PC-9 (cell line): ENCODE data around the gene KRTAP5-5. TPM values are rescaled to one million over a fixed set of nuclear protein-coding genes. Genes with fewer than 3 reads are reported as not detected.
"Not testable (repeated sequence)": the region's sequence is repeated elsewhere in the genome, so short reads cannot be mapped to it uniquely, and the experiment has no call there.

Source experiments
- BruUV-seq: library from RNA; stranded (reverse); fragments of 400-500 nt; replicated peaks from 2 replicates; lab custom pipeline; 2021; lab: Mats Ljungman, UMichigan
- CTCF ChIA-PET: fragments of 300-600 bp; sonication (Branson Sonifier 250); formaldehyde crosslinking; loops from one replicate; lab custom pipeline; 2022; ENCODE audit warnings: antibody characterized with exemption; lab: Charles Lee
- POLR2A ChIA-PET: fragments of 300-600 bp; sonication (Branson Sonifier 250); formaldehyde crosslinking; loops from one replicate; lab custom pipeline; 2022; ENCODE audit warnings: antibody characterized with exemption; ENCODE audit not compliant: unreplicated experiment; lab: Charles Lee
- DNase-seq, 2 experiments: peaks; one replicate each; pipeline versions ENCODE4 v3.0.0 to v3.0.0-alpha.2; 2015 to 2022; ENCODE audit warnings: mixed read lengths in 1 of 2
- H2AFZ ChIP-seq: fragments of 200-600 bp; sonication (generic); 2 replicates; pipeline ENCODE4 v1.8.1; 2017; ENCODE audit warnings: antibody characterized with exemption
- H3F3A ChIP-seq: fragments of 200-600 bp; sonication (generic); 2 replicates; pipeline ENCODE4 v1.8.1; 2017; ENCODE audit warnings: antibody characterized with exemption, mild to moderate bottlenecking, low read depth; ENCODE audit not compliant: insufficient read depth
- H3K27ac ChIP-seq: fragments of 200-600 bp; sonication (generic); 2 replicates; pipeline ENCODE4 v1.6.1; 2016; ENCODE audit warnings: mixed run types
- H3K27me3 ChIP-seq: fragments of 200-600 bp; sonication (generic); 2 replicates; pipeline ENCODE4 v1.6.1; 2016; ENCODE audit warnings: low read depth, mixed run types; ENCODE audit not compliant: insufficient read depth
- H3K36me3 ChIP-seq: fragments of 200-600 bp; sonication (generic); 2 replicates; pipeline ENCODE4 v1.6.1; 2016; ENCODE audit warnings: low read depth, mixed run types
- H3K4me1 ChIP-seq: fragments of 200-600 bp; sonication (generic); replicated peaks from 2 replicates; pipeline ENCODE4 v1.6.1; 2016; ENCODE audit warnings: mixed run types; ENCODE audit not compliant: insufficient read depth
- H3K4me2 ChIP-seq: fragments of 200-600 bp; sonication (generic); 2 replicates; pipeline ENCODE4 v1.6.1; 2017; ENCODE audit warnings: mixed run types
- H3K4me3 ChIP-seq: fragments of 200-600 bp; sonication (generic); 2 replicates; pipeline ENCODE4 v1.6.1; 2016; ENCODE audit warnings: mixed run types
- H3K79me2 ChIP-seq: fragments of 200-600 bp; sonication (generic); 2 replicates; pipeline ENCODE4 v1.6.1; 2017; ENCODE audit warnings: low read depth, mixed run types
- H3K9me2 ChIP-seq: fragments of 200-600 bp; sonication (generic); 2 replicates; pipeline ENCODE4 v1.8.1; 2017; ENCODE audit warnings: mild to moderate bottlenecking; ENCODE audit not compliant: insufficient read depth
- H3K9me3 ChIP-seq: fragments of 200-600 bp; sonication (generic); 2 replicates; pipeline ENCODE4 v1.8.1; 2016; ENCODE audit warnings: low read depth; ENCODE audit not compliant: insufficient read depth
- H4K20me1 ChIP-seq: fragments of 200-600 bp; sonication (generic); 2 replicates; pipeline ENCODE4 v1.8.1; 2017; ENCODE audit not compliant: insufficient read depth
- CTCF ChIP-seq: fragments of 200-600 bp; sonication (generic); conservative IDR thresholded peaks from 2 replicates; pipeline ENCODE4 v1.6.1; 2017; ENCODE audit warnings: mixed run types, antibody characterized with exemption, mild to moderate bottlenecking, moderate library complexity
- EZH2 ChIP-seq: fragments of 200-600 bp; sonication (generic); IDR thresholded peaks from 2 replicates; pipeline ENCODE4 v1.8.0; 2017; ENCODE audit warnings: antibody characterized with exemption, low read depth
- intact Hi-C: fragments of 100-400 bp; cut with micrococcal nuclease; formaldehyde crosslinking; loops from one replicate; pipeline ENCODE4 v1.10.0; 2022; ENCODE audit not compliant: unreplicated experiment
- total RNA-seq: library from RNA; stranded (reverse); gene quantifications from 2 replicates; pipeline ENCODE4 v1.2.3, GENCODE V29; 2021

Gene KRTAP5-5
- total RNA-seq, 1 experiment from 2014 or later: not detected

- POLR2A ChIA-PET: no interaction called here
- no peaks in the 10 kb centered on the region for H3K9me2 ChIP-seq
These were observed 25.9 kb upstream of the KRTAP5-5 start for GRCh38 chr11:1603629-1604028.

GRCh38 chr11:1604181-1604580 lies 25.4 kb upstream of the KRTAP5-5 start:
- Histone ChIP-seq H3K4me3 (no peak overlapping the region), H3K9me3 (no peaks in the 10 kb centered on the region), H3K4me1 (no peaks in the 10 kb centered on the region), H3K27me3 (peaks cover 48% of the 10 kb centered on the region), H2AFZ (no peak overlapping the region), H3K27ac (no peak overlapping the region), H4K20me1 (no peaks in the 10 kb centered on the region), H3F3A (no peaks in the 10 kb centered on the region), H3K36me3 (no peaks in the 10 kb centered on the region), H3K4me2 (no peak overlapping the region), H3K79me2 (no peaks in the 10 kb centered on the region), H3K9me2 (no peaks in the 10 kb centered on the region)
- intact Hi-C loops: no loop called here
- no TSS peak for BruUV-seq
- TF ChIP-seq EZH2 (no peak), CTCF (no peak)
- DNase-seq: no peak
- POLR2A ChIA-PET: no interaction called here
- CTCF ChIA-PET: no interaction called here

More at GRCh38 chr11:1603629-1604028, 25.9 kb upstream of the KRTAP5-5 start:
- BruUV-seq: no TSS peak
- Histone ChIP-seq H3K27me3 (peaks cover 48% of the 10 kb centered on the region), H4K20me1 (no peaks in the 10 kb centered on the region), H3K4me3 (no peak overlapping the region), H2AFZ (no peak overlapping the region), H3K4me1 (no peaks in the 10 kb centered on the region), H3K4me2 (no peak overlapping the region), H3K9me3 (no peaks in the 10 kb centered on the region), H3K36me3 (no peaks in the 10 kb centered on the region), H3K27ac (no peak overlapping the region), H3K79me2 (no peaks in the 10 kb centered on the region), H3F3A (no peaks in the 10 kb centered on the region)
- intact Hi-C loops: no loop called here
- TF ChIP-seq CTCF (no peak), EZH2 (no peak)
- CTCF ChIA-PET: no interaction called here
- no peak for DNase-seq

DNA sequence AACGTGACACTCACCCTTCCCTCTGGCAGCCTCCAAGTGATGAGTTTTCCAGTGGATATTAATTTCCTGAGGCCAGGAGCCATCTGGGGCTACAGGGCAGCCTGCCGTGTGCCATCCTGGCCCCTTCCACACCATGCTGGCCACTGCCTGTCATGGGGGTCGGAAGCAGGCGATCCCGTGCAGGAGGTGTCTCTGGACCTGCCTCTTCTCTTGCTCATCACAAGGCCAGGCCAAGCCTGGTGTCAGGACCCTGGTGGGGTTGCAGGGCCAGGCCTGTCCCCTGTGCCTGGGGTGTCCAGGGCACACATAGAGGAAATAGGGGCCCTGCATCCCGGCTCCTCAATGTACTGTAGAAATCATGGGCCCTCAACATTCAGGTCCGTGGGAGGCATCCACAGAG lies 24.9 kb upstream of the KRTAP5-5 start:
- CTCF ChIA-PET: no interaction called here
- TF ChIP-seq EZH2 (no peak), CTCF (no peak)
- Histone ChIP-seq H3K9me2 (no peaks in the 10 kb centered on the region), H3K9me3 (no peaks in the 10 kb centered on the region), H3K79me2 (no peaks in the 10 kb centered on the region), H3K4me1 (no peaks in the 10 kb centered on the region), H3K4me2 (no peak overlapping the region), H2AFZ (no peak overlapping the region), H3K36me3 (no peaks in the 10 kb centered on the region), H3K27ac (no peak overlapping the region), H3K27me3 (peaks cover 48% of the 10 kb centered on the region), H3K4me3 (no peak overlapping the region), H4K20me1 (no peaks in the 10 kb centered on the region), H3F3A (no peaks in the 10 kb centered on the region)
- BruUV-seq: no TSS peak
- DNase-seq: no peak
- POLR2A ChIA-PET: no interaction called here
- intact Hi-C loops: no loop called here

DNA sequence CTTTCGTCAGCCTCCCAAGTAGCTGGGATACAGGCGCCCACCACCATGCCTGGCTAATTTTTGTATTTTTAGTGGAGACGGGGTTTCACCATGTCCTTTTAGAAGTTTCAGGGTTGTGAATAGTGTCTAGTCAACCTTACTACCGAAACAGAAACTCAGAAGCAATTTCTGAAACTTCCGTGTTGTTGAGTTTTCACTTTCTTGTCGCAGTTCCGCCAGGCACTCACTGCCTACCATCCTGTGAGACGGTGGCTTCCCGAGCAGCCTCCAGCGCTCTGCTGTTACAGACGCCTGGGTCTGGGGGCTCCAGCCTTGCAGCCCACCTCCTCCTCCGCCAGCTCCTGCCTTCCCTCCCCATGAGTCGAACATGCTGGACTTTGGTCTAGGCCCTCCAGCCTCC lies 23.7 kb upstream of the KRTAP5-5 start:
- H3K4me1 ChIP-seq, H3K27ac ChIP-seq, H2AFZ ChIP-seq, H3K9me2 ChIP-seq, DNase-seq, H3F3A ChIP-seq, H3K4me2 ChIP-seq, H3K9me3 ChIP-seq, BruUV-seq, intact Hi-C loops, POLR2A ChIA-PET, H3K79me2 ChIP-seq, H3K36me3 ChIP-seq, H4K20me1 ChIP-seq, CTCF ChIA-PET, H3K4me3 ChIP-seq: not testable (repeated sequence)
- H3K27me3 ChIP-seq: peaks cover 36% of the 10 kb centered on the region

- H2AFZ ChIP-seq, H3K27ac ChIP-seq, H3F3A ChIP-seq, H3K9me2 ChIP-seq, BruUV-seq, H4K20me1 ChIP-seq, intact Hi-C loops, POLR2A ChIA-PET, H3K36me3 ChIP-seq, H3K4me3 ChIP-seq, H3K4me2 ChIP-seq, DNase-seq, H3K79me2 ChIP-seq, H3K4me1 ChIP-seq, H3K9me3 ChIP-seq, CTCF ChIA-PET: not testable (repeated sequence)
- peaks cover 31% of the 10 kb centered on the region for H3K27me3 ChIP-seq
These were observed 22.3 kb upstream of the KRTAP5-5 start for GRCh38 chr11:1607156-1607845.
